Fibroblast of villous mesenchyme (primary cell): ENCODE measurements around the gene TTC3. TPM values are rescaled to one million over a fixed set of nuclear protein-coding genes. Genes with fewer than 3 reads are reported as not detected.

Experiments used
- DNase-seq: peaks from one replicate; pipeline ENCODE4 v3.0.0-alpha.2; 2010; ENCODE audit warnings: low read depth
- H3K4me3 ChIP-seq: 2 replicates; pipeline ENCODE4 v1.5.1; 2011; ENCODE audit warnings: low read depth, mild to moderate bottlenecking, low read length
- total RNA-seq: library from RNA; depleted of rRNA; stranded (reverse); fragments of >200 nt; gene quantifications from 2 replicates; pipeline ENCODE4 v1.2.3, GENCODE V29; 2012
- TF ChIP-seq, protein P1 (sequence below): IDR thresholded peaks from 2 replicates; pipeline ENCODE4 v1.5.1; 2012; ENCODE audit warnings: low read depth, mild to moderate bottlenecking, low read length; ENCODE audit not compliant: insufficient read depth

TTC3 gene
- total RNA-seq, 1 donor = 339 TPM

DNA sequence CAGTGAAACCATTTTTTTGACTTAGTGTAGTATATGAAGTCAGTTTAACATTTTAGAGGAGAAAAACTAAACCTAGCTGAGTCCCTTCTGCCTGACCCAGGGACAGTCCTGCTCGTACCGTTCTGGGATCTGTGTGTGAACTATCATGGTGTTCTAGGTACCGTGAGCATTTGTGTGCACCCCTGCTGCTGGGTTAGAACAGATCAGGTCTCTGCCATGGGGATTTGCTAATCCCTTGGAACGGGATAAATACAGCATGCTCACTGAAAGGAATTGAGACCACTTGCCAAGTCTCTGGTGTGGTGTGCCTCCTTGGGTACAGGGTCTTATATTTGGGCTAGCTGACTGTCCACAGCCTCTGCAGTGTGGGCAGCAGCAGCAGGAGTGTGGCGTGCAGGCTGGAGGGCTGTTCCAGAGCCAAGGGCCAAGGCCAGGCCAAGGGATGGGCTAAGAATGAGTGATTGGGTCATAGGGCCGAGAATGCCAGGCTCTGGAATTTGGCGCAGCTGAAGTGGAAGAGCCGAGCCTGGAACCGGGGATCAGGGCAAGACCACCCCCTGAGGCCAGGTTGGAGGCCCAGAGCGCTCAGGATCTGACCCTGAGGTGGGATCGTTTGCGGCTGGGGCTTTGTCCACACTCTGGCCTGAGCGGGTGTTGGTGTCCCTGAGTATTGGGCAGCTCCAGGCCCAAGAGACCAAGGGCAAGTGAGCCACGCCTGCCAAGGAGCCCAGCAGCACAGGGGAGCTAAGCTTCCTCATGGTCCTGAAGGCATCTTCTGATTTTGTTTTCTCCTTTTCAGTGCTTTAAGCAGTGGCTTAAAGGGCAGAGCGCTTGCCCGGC is 127.8 kb downstream of the TTC3 start:
- TF ChIP-seq, protein P1, sequence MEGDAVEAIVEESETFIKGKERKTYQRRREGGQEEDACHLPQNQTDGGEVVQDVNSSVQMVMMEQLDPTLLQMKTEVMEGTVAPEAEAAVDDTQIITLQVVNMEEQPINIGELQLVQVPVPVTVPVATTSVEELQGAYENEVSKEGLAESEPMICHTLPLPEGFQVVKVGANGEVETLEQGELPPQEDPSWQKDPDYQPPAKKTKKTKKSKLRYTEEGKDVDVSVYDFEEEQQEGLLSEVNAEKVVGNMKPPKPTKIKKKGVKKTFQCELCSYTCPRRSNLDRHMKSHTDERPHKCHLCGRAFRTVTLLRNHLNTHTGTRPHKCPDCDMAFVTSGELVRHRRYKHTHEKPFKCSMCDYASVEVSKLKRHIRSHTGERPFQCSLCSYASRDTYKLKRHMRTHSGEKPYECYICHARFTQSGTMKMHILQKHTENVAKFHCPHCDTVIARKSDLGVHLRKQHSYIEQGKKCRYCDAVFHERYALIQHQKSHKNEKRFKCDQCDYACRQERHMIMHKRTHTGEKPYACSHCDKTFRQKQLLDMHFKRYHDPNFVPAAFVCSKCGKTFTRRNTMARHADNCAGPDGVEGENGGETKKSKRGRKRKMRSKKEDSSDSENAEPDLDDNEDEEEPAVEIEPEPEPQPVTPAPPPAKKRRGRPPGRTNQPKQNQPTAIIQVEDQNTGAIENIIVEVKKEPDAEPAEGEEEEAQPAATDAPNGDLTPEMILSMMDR = no peak
- DNase-seq = no peak
- no peak overlapping the region for H3K4me3 ChIP-seq

DNA sequence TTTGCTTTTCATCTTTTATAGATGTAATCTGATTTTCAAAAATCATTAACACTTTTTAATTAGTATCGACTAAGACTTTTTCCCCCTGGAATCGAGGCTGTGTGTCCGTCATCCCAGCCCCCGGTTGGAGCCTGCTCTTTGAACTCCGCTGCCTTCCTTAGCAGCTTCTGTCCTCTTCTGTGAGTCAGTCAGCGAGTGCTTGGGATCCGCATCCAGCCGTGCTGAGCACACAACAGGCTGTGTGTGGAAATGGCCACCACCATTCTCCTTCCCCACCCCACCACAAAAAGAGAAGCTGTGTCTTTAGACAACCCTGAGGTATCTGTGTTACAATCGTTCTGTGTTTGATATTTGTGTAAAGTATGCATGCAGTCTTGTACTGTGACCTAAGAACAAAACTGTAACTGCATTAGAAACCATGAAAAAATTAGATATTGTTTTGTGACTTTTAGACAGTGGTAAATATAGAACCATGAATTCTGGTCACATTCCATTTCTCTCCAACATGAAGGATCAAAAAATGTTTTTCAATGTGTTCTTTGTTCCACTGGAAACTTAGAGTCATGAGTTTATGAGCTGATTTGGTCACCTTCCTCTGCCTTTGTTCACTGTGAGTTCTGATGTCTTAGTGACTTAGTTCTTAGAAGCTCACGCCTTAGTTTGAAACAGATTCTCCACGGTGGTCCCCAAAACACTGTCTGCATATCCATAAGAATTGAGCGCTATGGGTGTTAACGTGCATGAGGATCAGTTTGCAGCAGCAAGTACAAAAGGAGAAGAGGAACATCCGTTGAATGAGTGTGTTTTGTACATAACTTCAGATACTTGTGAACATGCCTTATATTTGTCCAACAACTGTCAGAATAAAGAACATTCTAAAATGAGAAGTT is 129.4 kb downstream of the TTC3 start:
- H3K4me3 ChIP-seq = no peak overlapping the region
- TF ChIP-seq, protein P1 = no peak
- no peak for DNase-seq

GRCh38 chr21:37204580-37204979 is 131.5 kb downstream of the TTC3 start:
- peak; percentile 74 for DNase-seq
- no peak overlapping the region for H3K4me3 ChIP-seq
- TF ChIP-seq, protein P1 = no peak

- no peak overlapping the region for H3K4me3 ChIP-seq
- TF ChIP-seq, protein P1 = no peak
- DNase-seq = no peak
Observed at GRCh38 chr21:37206496-37206895, 133.4 kb downstream of the TTC3 start.

- TF ChIP-seq, protein P1 = no peak
- H3K4me3 ChIP-seq = no peak overlapping the region
- peak; percentile 14 for DNase-seq
Observed at GRCh38 chr21:37207441-37208009, 134.5 kb downstream of the TTC3 start.

GRCh38 chr21:37208056-37208721 is 135.1 kb downstream of the TTC3 start:
- no peak for DNase-seq
- no peak overlapping the region for H3K4me3 ChIP-seq

More at GRCh38 chr21:37208056-37208721, 135.1 kb downstream of the TTC3 start:
- TF ChIP-seq, protein P1 = no peak
